K562 treated with DMSO at 1 percent for 48 hours (cell line): ENCODE results near the gene DUSP8. TPM values are rescaled to one million over a fixed set of nuclear protein-coding genes. Genes with fewer than 3 reads are reported as not detected.

ENCODE experiments used
- total RNA-seq: library from RNA; unstranded; fragments of 300-600 nt; gene quantifications from 2 replicates; pipeline ENCODE4 v1.2.3, GENCODE V29; 2022; ENCODE audit warnings: low replicate concordance; ENCODE audit errors: extremely low read depth

Gene DUSP8
- not detected in 2 replicates for total RNA-seq

GRCh38 chr11:1572197-1573076 is at the start of gene DUSP8:
DUSP8 (minus strand) TSS chr11:1572271; CDS start chr11:1565826, 6,445 bp downstream.

GRCh38 chr11:1608363-1608762 is 36.3 kb upstream of the DUSP8 start, which contains the start of gene KRTAP5-3:
KRTAP5-3 (minus strand) TSS chr11:1608463; CDS start chr11:1608385, 78 bp downstream.

GRCh38 chr11:1597994-1598380 is 25.9 kb upstream of the DUSP8 start, which contains the start of gene KRTAP5-2:
KRTAP5-2 (minus strand) TSS chr11:1598294; CDS start chr11:1598250, 44 bp downstream.

GRCh38 chr11:1584661-1585370 is 12.7 kb upstream of the DUSP8 start, which contains the start of gene KRTAP5-1:
KRTAP5-1 (minus strand) TSS chr11:1585283; CDS start chr11:1585249, 34 bp downstream.

Other genes starting within 250 kb of the DUSP8 start
- not detected in 2 replicates for gene BRSK2, start 182.3 kb downstream of the DUSP8 start, total RNA-seq
- gene MOB2, start 85.5 kb downstream of the DUSP8 start, total RNA-seq: not detected in 2 replicates
- gene KRTAP5-1, start 13.0 kb upstream of the DUSP8 start, total RNA-seq: not detected in 2 replicates
- gene KRTAP5-2, start 26.0 kb upstream of the DUSP8 start, total RNA-seq: not detected in 2 replicates
- not detected in 2 replicates for gene KRTAP5-3, start 36.2 kb upstream of the DUSP8 start, total RNA-seq
- gene KRTAP5-4, start 49.9 kb upstream of the DUSP8 start, total RNA-seq: not detected in 2 replicates
- gene KRTAP5-5, start 57.5 kb upstream of the DUSP8 start, total RNA-seq: not detected in 2 replicates
- not detected in 2 replicates for gene KRTAP5-6, start 124.9 kb upstream of the DUSP8 start, total RNA-seq
- gene IFITM10, start 178.3 kb upstream of the DUSP8 start, total RNA-seq: not detected in 2 replicates
- gene CTSD, start 191.7 kb upstream of the DUSP8 start, total RNA-seq: 390 and 1,266 TPM in 2 replicates